Adrenal gland (tissue), 5 donors: Measurements from ENCODE around the gene SF3B2.

Experiments used
- POLR2A ChIP-seq, 2 donors: fragments of 450-650 bp; IDR thresholded peaks; one replicate each; pipeline ENCODE4 v1.6.1; 2017; ENCODE audit warnings: antibody characterized with exemption in 2 of 2, mild to moderate bottlenecking in 2 of 2, moderate library complexity in 1 of 2
- TF ChIP-seq, protein P1 (sequence below), 6 experiments: fragments of 450-650 bp in 4 of 6; fragments of 200-600 bp in 2 of 6; sonication (generic) in 1 of 6; IDR thresholded peaks; 1 replicate in 5 of 6; 2 replicates in 1 of 6; pipeline versions ENCODE4 v1.5.1 to v1.8.0; 2016 to 2021; ENCODE audit warnings: antibody characterized with exemption in 6 of 6, mild to moderate bottlenecking in 2 of 6, moderate library complexity in 1 of 6
- donor health status: DM: no; HTN: no; CAD: no.

DNA sequence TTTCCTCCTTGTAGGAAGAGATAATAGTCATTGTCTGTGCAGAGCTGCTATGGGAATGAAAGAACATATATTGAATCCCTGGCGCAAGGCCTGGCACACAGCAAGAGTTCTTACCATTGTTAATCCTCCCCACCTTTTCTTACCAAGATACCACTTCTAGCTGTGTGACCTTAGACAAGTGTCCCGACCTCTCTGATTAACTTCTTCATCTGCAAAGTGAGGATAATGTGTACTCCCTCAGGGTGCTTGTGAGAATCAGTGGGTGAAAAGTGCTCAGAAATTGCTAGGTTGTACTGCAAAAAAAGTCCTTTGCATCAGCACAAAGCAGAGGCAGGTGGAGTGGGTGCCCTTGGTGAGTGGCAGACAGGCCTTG, 44.1 kb upstream of the SF3B2 start:
- TF ChIP-seq POLR2A (IDR thresholded peaks at IDR 0.05): no peak
- TF ChIP-seq, protein P1, sequence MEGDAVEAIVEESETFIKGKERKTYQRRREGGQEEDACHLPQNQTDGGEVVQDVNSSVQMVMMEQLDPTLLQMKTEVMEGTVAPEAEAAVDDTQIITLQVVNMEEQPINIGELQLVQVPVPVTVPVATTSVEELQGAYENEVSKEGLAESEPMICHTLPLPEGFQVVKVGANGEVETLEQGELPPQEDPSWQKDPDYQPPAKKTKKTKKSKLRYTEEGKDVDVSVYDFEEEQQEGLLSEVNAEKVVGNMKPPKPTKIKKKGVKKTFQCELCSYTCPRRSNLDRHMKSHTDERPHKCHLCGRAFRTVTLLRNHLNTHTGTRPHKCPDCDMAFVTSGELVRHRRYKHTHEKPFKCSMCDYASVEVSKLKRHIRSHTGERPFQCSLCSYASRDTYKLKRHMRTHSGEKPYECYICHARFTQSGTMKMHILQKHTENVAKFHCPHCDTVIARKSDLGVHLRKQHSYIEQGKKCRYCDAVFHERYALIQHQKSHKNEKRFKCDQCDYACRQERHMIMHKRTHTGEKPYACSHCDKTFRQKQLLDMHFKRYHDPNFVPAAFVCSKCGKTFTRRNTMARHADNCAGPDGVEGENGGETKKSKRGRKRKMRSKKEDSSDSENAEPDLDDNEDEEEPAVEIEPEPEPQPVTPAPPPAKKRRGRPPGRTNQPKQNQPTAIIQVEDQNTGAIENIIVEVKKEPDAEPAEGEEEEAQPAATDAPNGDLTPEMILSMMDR (IDR thresholded peaks at IDR 0.05): no peak
